HG03039 (cell line): ENCODE data around the gene PSMB7.
"Not testable (repeated sequence)": the region's sequence is repeated elsewhere in the genome, so short reads cannot be mapped to it uniquely, and the experiment has no call there.

ENCODE experiments used
- ATAC-seq: cut with Tn5 transposase; IDR thresholded peaks from one replicate; pipeline ENCODE4 v1.9.1; 2021; ENCODE audit warnings: mild to moderate bottlenecking, moderate library complexity; ENCODE audit not compliant: unreplicated experiment

PSMB7 gene

DNA sequence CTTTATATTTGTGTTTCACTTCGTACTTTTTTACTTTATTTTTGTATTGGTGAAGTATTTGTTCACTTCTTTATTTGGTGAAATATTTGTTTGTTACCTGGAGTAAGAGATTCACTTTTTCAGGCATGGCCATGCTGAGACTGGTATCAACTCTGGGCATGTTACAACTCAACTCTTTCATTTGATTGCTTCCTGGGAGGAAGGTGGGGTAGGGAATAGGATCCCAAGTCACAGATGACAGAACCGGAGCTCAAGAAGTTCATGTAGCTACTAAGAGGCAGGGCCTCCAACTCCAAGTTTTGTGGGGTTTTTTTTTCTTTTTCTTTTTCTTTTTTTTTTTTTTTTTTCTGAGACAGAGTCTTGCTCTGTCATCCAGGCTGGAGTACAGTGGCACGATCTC lies 28.9 kb upstream of the PSMB7 start:
- no peak for ATAC-seq

DNA sequence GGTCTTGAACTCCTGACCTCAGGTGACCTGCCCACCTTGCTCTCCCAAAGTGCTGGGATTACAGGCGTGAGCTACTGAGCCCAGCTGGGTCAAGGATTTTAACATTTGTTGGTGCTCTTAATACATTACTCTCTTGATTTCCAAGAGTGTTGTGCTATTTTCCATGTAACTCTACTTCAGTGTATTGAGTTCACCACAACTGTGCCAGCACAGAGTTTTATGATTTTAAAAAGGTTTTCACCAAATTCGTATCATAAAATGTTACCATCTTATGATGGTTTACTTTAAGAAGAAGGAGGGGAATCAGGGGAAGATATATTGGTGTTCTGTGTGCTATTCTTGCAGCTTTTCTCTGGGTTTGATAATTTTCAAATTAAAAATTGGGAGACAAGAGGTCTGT lies 28.4 kb upstream of the PSMB7 start:
- ATAC-seq = no peak

DNA sequence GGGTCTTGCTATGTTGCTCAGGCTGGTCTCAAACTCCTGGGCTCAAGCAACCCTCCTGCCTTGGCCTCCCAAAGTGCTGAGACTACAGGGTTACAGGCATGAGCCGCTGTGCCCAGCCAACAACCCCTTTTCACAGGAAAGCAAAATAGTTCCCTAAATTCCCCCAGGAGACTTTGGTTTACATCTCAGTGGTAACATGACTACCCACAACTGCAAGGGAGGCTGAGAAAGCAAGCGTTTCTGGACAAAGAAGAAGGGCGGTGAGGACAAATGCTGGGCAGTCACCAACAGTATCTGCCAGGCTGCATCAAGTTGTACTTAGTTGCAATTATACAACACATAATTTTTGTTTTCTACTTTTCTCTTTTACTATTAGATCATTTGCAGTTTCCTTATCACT lies 27.6 kb upstream of the PSMB7 start:
- ATAC-seq = no peak

DNA sequence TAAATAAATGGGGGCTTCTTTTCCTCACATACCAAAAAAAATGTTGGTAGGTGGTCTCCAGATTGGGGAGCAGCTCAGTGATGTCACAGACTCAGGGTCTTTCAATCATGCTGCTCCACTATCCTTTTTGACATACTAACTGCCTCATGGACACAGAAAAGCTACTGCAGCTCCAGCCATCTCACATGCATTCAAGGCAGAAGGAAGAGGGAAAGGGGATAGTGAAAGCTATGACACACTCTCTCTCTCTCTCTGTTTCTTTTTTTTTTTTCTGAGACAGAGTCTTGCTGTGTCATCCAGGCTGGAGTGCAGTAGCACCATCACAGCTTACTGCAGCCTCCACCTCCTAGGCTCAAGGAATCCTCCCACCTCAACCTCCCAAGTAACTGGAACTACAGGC lies 27.1 kb upstream of the PSMB7 start:
- ATAC-seq = no peak

DNA sequence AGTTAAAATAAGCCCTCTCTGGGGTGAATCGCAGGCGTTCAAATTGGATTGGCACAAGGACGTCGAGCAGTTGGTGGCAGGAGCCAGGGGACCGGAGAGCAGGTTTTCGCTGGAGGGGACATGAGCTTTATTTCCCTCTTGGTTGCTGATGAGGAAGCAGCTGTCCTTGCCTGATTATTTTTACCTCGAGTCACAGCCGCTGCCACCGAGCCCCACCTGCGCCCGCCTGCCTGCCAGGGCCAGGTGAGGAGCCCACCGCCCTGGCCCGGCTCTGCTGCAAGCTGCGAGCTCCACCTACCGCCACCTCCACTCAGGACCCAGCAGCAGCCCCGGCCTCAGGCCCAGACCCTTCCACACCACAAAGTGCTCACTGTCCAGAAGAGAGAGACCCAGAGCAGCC lies 26.0 kb upstream of the PSMB7 start:
- no peak for ATAC-seq

DNA sequence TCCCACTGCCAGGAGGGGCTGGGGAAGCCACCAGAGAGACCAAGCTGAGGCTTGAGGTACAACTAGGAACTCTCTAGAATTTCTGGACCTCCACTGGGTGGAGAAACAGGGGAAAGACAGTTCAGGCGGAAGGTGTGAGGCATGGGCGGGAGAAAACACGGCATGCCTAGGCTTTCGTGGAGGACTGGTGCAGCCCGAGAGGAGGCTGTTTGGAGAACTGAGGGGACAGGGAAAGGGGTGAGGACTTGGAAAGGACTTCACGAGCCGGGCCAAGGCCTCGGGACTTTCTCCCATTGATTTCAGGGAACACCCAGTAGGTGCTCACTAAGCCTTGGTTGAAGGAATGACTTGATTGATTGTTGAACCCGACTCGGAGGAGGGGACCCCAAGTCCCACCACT lies 25.5 kb upstream of the PSMB7 start:
- ATAC-seq = no peak

DNA sequence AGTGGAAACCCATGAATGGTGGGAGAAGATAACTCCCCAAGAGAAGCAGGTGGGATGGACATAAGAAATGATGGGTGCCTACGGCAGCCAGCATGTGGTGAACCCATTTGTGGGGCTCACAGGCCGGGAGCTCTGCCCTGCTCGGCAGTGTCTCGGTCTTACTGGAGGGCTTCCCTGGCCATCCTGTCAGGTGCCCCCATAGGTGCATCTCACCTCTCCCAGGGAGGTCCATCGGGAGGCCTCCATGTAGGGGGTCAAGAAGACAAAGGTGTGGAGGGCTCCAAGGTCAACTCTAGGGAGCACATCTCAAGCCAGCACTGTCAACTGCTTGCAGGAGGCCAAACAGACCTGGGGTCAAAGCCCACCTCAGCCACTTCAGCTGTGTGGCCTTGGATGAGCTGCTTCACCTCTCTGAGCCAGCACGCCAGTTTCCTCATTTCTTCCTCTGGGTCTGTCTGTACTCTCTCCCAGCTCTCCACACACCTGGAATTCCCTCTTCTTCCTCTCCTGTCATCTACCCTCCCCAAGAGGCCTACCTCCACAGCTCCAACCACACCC lies 24.5 kb upstream of the PSMB7 start:
- ATAC-seq = no peak

DNA sequence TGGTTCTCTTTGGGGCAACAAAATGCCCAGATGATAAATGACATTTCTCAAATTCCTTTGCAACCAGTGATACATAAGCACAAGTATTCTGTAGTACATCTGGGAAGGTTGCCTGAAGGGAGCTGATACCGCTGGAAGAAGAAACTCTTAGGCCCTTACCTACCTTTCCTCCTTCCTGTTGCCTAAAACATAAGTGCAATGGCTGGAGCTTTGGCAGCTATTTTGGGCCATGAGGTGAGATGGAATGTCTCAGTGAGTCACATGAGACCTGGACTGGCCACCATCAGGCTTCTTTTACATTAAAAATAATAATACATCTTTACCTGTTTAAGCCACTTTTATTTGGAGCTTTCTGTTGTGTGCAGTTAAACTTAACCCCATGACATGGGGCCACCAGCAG lies 23.8 kb upstream of the PSMB7 start:
- no peak for ATAC-seq

DNA sequence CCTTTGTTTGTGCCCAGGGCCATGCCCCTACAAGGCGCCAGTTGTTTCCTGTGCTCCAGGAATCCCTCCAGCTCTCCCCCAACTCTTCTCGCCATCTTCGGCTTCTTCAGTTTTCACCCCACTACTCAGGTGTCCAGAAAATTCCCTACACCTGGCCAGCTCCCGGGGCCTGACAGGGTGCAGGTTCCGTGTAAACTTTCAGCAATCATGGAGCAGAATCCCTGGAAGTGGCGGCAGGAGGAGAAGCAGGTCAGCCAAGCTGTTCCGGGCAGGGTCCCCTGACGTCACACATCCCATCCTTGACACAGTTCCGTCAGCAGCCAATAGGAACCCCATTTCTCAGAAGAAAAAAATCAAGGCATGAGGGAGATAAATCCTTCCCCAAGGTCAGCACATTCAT lies 22.8 kb upstream of the PSMB7 start:
- ATAC-seq = no peak

DNA sequence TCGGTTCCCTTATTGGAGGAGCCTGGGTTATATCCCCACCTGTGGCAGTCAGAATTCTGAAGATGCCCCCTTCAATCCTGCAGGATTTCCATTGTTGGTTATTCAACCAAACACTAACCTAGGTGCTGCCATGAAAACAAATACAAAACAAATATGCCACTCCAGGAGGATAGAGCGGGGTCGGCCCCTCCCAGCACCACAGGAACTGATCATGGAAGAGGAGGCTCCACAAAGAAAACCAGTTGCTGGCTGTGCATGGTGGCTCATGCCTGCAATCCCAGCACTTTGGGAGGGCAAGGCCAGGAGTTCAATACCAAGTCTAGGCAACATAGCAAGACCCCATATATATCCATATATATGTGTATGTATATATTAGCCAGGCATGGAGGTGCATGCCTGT lies 21.8 kb upstream of the PSMB7 start:
- ATAC-seq = no peak

DNA sequence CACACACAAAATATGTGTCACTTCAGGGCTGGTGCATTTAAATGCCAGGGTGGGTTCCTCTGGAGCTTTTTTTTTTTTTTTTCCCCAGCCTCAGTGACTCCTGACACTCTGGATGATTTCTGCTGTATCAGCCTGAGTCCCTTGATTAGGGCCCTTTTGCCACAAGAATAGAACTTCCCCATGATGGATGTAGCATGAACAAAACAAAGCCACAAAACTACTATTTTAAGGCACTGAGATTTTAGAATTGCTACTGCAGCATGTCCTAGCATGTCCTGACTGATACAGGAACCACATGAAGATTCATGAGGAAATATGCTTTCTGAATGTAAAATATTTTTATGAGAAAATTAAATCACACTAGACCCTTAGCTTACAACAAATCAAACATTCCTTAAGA lies 21.1 kb upstream of the PSMB7 start:
- ATAC-seq = no peak

DNA sequence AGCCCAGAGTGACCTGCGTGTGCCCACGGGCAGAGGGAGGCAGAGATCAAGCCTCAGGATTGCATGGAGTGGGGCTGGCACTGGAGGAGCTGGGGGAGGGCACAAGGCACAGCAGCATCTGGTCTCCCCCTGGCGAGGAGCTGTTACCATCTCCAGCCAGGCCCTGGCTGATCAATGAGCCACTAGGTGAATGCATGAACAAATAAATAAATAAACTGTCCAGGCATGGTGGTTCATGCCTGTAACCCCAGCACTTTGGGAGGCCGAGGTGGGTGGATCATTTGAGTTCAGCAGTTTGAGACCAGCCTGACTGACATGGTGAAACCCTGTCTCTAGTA lies 14.3 kb upstream of the PSMB7 start:
- ATAC-seq = no peak

DNA sequence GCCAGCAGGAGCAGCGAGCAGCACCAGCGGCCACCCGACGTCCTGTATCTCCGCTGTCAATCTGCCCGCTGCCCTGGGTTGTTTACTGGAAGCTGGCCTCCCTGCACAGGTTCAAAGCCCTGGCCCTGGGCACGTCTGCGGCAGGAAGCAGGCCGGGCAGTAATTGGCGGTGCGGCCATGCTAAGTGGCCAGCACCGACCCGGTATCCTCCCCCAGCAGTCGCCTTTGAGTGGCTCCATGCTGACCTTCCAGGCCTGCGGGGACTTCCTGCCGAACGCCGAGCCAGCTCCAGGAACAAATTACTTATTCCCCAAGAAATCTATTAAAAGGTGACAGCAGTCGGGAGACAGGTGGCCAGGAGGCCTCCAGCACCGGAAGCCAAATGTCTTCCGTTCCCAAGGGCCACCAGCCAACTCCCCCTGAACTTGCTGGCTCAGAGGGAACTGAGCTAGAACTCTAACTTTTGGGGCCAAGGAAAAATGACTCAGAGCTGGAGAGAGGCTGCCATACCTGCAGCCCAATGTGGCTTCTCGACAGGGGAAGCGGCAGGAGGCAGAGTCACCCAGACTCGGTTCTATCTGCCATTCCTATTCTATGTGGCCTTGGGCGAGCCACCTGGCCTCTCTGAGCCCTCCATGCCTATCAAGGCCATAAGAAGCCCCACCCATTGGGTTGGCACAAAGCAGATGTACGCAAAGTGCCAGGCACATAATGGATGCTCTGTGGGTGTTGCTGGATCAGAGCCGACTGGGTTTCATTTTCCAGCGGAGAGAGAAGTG lies 13.7 kb upstream of the PSMB7 start:
- ATAC-seq = no peak

DNA sequence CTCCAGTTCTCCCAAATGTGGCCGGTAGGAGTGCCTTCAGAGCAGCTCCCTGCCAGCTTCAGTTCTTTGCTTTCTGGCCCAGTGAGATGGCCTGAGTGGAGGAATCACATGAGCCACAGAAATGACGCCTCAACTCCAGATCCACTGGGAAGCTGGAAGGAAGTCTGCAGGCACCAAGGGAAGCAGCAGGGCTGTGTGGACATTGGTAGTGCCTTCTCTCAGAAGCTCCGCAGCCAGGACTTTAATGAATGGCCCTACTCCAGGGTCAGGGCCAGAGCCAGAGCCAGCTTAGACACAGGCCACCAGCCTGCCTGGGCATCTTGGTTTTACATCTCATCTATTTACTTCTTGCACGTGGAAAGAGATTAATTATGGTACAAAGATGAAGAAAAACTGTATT lies 12.0 kb upstream of the PSMB7 start:
- ATAC-seq = no peak

DNA sequence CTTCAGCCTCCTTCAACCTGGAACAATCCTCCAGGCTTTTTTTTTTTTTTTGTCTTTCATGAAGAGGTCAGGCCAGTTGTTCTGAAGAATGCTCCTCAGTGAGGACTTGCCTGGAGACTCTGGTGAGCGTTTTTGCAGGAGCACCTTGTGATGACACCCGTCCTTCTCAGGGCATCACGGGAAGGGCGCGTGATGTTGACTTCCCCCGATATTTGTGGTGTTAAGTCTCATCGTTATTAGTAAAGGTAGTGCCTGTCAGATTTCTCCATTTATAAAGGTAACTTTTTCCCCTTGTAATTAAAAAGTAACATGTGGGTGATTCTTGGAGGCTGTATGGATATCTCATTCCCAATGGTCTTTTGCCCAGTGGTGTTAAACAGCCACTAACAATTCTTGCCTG lies 11.1 kb upstream of the PSMB7 start:
- ATAC-seq = no peak

DNA sequence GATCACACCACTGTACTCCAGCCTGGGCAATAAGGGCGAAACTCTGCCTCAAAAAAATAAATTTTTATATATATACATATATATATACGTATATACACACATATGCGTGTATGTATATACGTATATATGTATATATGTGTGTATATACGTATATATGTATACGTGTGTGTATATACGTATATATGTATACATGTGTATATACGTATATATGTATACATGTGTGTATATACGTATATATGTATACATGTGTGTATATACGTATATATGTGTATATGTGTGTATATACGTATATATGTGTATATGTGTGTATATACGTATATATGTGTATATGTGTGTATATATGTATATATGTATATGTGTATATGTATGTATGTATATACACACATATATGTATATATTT lies 10.5 kb upstream of the PSMB7 start:
- ATAC-seq = not testable (repeated sequence)

DNA sequence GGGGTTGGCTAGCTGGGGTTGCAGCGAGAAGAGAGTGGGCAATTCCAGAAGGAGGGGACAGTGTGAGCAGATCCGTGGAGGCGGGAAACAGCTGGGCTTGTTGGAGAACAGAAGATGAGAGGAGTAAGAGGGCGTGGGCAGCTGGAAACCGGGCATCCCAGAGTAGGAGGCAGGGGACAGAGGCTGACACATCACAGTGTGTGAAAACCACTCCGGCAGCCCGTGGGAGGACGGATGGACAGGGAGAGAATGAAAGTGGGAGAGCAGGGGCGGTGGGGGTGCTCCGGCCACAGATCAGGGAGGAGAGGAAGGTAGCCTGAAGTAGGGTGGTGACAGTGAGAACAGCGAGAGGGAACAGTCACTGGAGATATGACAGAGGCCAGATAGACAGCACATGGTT lies 8.3 kb upstream of the PSMB7 start:
- ATAC-seq = no peak

DNA sequence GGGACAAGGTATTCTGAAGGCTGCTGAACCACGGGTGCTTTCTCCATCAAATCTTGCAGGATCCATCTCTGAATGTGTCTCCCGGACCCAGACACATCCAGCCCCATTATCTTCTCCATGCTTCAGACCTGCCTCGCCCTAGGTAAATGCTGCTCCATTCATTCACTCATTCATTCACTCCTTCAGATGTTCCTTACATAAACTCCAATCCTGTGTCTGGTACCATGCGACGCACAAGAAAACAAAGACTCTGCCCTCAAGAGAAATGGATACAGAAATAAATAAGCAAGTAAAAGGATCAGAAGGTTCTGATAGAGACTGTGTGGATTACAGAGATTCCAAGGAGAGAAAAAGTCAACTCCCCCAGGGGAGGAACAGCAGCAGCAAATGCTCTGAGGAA lies 7.9 kb upstream of the PSMB7 start:
- no peak for ATAC-seq

DNA sequence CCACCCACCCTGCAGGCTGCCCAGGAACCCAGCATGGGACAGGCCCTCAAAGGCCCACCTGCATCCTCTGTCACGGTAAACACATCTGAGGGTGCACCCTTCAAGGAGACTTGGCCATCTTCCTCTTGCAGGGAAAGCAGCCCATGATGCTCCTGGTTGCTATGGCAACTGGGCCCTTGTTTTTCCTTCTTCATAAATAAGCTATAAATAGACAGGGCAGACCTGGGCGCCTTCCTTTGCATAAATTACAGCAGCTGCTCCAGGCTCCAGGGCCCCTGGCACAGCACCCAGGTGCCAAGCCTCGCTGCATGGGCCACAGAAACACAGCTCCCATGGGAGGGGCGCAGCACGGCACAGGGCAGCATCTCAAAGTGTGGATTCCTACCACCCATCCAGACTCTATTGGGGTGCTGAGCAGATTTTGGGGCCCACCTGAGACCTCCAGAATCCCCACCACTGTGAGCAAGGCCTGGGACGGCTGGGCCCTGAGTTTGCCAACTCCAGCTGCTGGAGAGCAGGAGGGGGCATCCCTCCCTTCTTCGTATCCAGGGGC lies 5.8 kb upstream of the PSMB7 start:
- no peak for ATAC-seq

DNA sequence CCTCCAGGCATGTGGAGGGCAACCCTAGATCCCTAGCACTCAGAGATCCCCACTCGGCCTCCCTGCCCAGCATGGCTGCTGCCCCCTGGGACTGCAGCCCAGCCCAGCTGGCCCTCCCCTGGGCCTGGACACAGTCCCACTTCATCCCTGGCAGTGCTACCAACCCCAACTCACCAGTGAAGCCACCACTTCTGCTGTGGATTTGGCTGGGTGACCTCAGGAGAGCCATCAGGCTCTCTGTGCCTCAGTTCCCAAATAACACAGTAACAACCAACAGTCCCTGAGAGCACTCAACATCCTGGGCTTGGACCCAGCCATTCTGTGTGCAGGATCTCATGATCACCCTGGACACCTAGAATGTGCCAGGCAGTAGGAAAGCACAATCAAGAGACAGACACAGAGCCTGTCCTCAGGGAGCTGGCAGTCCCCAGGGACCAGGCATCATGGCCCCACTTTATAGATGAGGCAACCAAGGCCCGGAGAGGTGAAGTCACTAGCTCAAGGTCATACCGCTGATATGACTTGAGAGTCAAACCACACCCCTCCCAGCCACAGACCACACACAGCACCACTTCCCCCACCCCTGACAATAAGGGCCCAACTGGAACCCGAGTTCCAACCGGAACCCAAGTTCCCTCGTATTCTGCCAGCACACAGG lies 4.7 kb upstream of the PSMB7 start:
- no peak for ATAC-seq

DNA sequence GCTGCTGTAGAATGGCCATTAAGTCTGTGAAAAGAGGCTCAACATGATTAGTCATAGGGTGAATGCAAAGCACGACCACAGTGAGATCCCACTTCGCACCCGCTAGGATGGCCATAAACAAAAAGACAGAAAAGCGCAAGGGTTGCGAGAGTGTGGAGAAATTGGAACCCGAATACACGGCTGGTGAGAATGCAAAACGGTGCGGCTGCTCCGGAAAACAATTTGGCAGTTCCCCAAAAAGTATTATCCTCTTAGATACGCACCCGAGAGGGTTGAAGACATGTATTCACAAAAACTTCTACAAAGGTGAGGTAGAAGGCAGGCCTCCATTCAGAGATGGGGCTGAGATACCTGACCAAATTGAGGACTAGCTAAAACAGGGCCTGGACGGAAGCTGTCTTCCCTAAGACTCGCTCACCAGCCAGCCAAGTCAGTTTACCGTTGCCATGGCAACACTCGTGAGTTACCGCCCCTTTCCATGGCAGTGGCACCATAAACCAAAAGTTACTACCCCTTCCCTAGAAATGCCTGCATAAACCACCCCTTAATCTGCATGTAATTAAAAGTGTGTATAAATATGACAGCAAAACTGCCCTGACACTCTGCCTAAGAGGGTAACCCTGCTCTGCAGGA lies 726 bp upstream of the PSMB7 start:
- ATAC-seq = no peak

DNA sequence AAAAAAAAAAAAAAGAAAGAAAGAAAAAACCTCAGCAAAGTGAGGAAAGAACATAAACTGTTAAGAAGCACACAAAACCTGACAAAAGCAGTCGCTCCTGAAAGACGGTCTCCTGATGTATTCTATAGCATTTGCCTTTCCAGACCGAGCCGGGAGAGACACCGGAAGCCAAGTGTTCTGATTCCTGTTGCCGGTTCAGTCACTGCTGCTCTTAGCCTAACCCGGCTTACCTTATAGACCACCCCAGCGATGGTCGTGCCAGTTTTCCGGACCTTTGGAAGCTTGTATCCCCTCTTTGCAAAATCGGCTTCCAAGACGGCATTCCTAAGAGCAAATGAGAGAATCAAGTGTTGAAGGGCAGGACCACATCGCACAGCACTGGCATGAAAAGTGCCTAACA lies 630 bp downstream of the PSMB7 start:
- ATAC-seq = no peak
